Bone marrow (tissue), 2 donors: ENCODE measurements around the gene RPL36.

ENCODE experiments used
- DNase-seq, 2 donors: peaks; one replicate each; lab custom pipeline; 2025; lab: John Stamatoyannopoulos, UW

Gene RPL36

DNA sequence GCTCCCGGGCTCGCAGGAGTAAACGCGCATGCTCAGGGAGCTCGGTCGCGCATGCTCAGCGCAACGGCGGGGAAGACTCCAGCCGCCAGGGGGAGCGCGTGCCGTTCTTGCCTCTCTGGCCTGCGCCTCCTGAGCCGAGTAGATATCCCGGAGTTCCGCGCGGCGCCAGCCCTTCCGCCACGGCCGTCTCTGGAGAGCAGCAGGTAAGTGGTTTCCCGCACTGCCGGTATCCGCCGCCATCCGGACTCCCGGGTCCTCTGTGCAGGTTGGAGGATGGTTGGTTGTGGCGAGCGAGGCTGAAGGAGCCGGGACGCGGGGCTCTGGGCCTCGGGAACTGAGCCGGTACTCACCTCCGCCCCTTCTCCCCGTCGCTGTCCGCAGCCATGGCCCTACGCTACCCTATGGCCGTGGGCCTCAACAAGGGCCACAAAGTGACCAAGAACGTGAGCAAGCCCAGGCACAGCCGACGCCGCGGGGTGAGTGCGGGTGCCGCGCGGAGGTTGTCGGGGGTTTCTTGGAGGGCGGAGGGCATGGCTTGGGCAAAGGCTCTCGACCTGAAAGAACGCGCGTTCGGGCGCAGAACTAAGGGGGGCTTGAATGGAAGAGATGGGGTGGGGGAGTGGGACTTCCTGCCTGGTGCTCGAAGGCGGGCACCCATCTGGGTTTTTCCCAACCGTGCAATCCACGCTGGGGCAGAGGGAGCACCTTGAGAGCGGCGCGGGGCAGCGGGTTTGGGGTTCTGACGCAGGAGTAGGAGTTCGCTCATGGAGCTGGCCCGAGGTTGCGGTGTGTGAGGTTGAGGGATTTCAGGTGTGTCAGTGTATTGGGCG is at the start of gene RPL36:
TSS of gene RPL36 (plus strand) at position 171 of the 830 bp plus-strand sequence. CDS start at position 384, 213 bp downstream.
- DNase-seq, result peak; percentile 91 to 94

- DNase-seq, result no peak
Measured at GRCh38 chr19:5641171-5641570, 48.9 kb upstream of the RPL36 start.

- DNase-seq, result no peak
Measured at GRCh38 chr19:5642204-5642603, 47.9 kb upstream of the RPL36 start.

GRCh38 chr19:5643060-5643459 is 47.0 kb upstream of the RPL36 start:
- no peak for DNase-seq

- DNase-seq, result no peak
Measured at GRCh38 chr19:5644037-5644436, 46.1 kb upstream of the RPL36 start.

GRCh38 chr19:5645409-5645808 is 44.7 kb upstream of the RPL36 start:
- DNase-seq, result no peak

- DNase-seq, result no peak
Measured at GRCh38 chr19:5646703-5647102, 43.4 kb upstream of the RPL36 start.

DNA sequence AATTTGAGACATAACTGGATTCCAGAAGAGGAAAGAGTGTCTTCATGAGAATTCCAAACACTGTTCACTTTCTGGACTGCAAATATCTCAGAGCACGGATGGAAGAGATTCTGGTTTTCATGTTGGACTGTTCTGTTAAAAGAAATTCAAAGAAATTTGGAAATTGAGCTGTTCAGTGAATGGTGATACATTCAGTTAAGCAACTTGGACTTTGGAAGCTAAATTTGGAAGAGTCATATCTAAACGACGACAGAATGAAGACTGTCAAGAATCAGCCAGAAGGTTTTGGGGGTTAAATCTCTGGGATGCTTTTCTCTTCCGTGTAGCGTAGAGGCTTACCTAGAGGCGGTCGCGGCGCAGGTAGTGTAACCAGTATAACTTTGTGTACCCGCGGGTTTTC is 41.6 kb upstream of the RPL36 start:
- no peak for DNase-seq

GRCh38 chr19:5651361-5651760 is 38.7 kb upstream of the RPL36 start:
- DNase-seq, result no peak

- DNase-seq, result no peak
Measured at GRCh38 chr19:5652261-5652660, 37.8 kb upstream of the RPL36 start.

- DNase-seq, result no peak
Measured at GRCh38 chr19:5654931-5655330, 35.2 kb upstream of the RPL36 start.

GRCh38 chr19:5655412-5655811 is 34.7 kb upstream of the RPL36 start:
- no peak for DNase-seq

- no peak for DNase-seq
Measured at GRCh38 chr19:5661483-5661882, 28.6 kb upstream of the RPL36 start.

DNA sequence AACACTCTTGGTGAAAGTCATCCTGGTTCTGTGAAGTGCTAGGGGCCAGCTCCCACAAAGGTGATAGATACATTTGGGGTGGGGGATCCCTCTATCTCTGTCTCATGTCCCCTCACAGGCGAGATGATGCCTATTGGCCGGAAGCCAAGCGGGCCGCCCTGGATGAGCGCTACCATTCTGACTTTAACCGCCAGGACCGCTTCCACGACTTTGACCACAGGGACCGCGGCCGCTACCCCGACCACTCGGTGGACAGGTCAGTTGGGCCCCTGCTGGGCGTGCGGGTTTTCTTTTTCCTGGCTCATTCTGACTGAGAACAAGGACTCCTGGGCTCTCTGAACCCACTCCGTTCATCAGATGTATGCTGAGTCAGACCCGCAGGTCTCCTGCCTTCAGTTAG is 26.2 kb upstream of the RPL36 start:
- DNase-seq, result no peak

- no peak for DNase-seq
Measured at GRCh38 chr19:5664515-5664914, 25.6 kb upstream of the RPL36 start.

- DNase-seq, result no peak
Measured at GRCh38 chr19:5665781-5666513, 24.1 kb upstream of the RPL36 start.

GRCh38 chr19:5666921-5667610 is 23.0 kb upstream of the RPL36 start:
- no peak for DNase-seq

- no peak for DNase-seq
Measured at GRCh38 chr19:5667751-5668271, 22.3 kb upstream of the RPL36 start.

- DNase-seq, result no peak
Measured at GRCh38 chr19:5669212-5669611, 20.9 kb upstream of the RPL36 start.

DNA sequence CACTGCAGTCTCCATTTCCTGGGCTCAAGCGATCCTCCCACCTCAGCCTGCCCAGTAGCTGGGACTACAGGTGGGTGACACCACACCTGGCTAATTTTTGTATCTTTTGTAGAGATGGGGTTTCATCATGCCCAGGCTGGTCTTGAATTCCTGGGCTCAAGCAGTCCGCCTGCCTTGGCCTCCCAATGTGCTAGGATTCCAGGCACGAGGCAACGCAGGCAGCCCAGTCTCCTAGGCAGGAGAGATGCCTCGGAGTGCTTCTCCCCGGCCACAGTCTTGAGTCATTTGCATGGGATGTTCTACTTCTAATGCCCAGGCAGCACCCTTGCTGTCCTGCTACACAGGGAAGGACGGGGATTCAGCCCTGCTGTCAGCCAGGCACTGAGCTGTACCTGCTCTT is 18.5 kb upstream of the RPL36 start:
- no peak for DNase-seq

DNA sequence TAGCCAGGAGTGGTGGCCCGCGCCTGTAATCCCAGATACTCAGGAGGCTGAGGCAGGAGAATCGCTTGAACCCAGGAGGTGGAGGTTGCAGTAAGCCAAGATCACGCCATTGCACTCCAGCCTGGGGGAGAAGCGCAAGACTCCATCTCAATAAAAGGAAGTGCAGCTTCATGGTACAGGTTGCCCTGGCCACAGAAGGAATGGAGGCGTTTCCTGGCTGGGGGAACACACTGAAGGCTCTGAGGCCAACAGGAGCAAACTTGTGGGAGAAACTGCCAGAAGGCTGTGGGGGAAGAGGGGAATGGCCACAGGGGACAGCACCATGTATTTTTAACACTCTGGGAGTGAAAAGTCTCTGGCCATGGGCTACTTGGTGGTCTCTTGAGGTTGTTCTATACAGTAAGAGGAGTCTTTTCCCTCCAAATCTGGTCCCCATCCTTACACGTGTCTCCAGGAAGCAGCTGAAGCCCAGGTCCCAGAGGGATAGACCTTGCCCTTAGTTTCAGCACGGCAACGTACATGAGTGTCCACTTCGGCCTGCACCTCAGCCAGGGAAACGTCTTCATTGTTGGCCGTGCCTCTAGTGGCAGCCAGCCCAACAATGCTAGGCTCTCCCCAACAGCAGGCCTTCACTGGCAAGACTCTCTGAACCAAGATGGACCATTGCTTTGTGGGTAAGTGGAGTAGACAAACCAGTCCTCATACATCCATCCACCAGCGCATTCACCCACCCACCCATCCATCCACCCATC is 17.2 kb upstream of the RPL36 start:
- DNase-seq, result no peak

- no peak for DNase-seq
Measured at GRCh38 chr19:5673752-5674151, 16.3 kb upstream of the RPL36 start.
